Measurements from ENCODE around the gene GNAL.

Gene GNAL

GRCh38 chr18:11808001-11808855 is 119.2 kb downstream of the GNAL start:
- Histone ChIP-seq H3K27ac (ENCODE audit: low read depth, low read length) (peak overlapping the region; percentile 57), H3K9me3 (ENCODE audit: control insufficient read depth, insufficient read depth, low read depth, low read length) (no peaks in the 10 kb centered on the region), H3K4me3 (ENCODE audit: low read depth, low read length) (no peak overlapping the region), H3K36me3 (ENCODE audit: control insufficient read depth, insufficient read depth, low read length) (no peaks in the 10 kb centered on the region), H3K9ac (ENCODE audit: low read length) (peak overlapping the region; percentile 45), H3K27me3 (ENCODE audit: control insufficient read depth, insufficient read depth, low read length) (no peaks in the 10 kb centered on the region), H3K4me1 (ENCODE audit: control insufficient read depth, insufficient read depth, low read length) (peaks cover 55% of the 10 kb centered on the region)

GRCh38 chr18:11809895-11810294 is 120.8 kb downstream of the GNAL start:
- Histone ChIP-seq H3K4me1 (ENCODE audit: control insufficient read depth, insufficient read depth, low read length) (peaks cover 55% of the 10 kb centered on the region), H3K27ac (ENCODE audit: low read depth, low read length) (no peak overlapping the region), H3K27me3 (ENCODE audit: control insufficient read depth, insufficient read depth, low read length) (no peaks in the 10 kb centered on the region), H3K4me3 (ENCODE audit: low read depth, low read length) (no peak overlapping the region), H3K9me3 (ENCODE audit: control insufficient read depth, insufficient read depth, low read depth, low read length) (no peaks in the 10 kb centered on the region), H3K36me3 (ENCODE audit: control insufficient read depth, insufficient read depth, low read length) (no peaks in the 10 kb centered on the region), H3K9ac (ENCODE audit: low read length) (no peak overlapping the region)

- Histone ChIP-seq H3K9ac (ENCODE audit: low read length) (no peak overlapping the region), H3K4me1 (ENCODE audit: control insufficient read depth, insufficient read depth, low read length) (peaks cover 55% of the 10 kb centered on the region), H3K4me3 (ENCODE audit: low read depth, low read length) (no peak overlapping the region), H3K27ac (ENCODE audit: low read depth, low read length) (no peak overlapping the region), H3K36me3 (ENCODE audit: control insufficient read depth, insufficient read depth, low read length) (no peaks in the 10 kb centered on the region), H3K27me3 (ENCODE audit: control insufficient read depth, insufficient read depth, low read length) (no peaks in the 10 kb centered on the region), H3K9me3 (ENCODE audit: control insufficient read depth, insufficient read depth, low read depth, low read length) (no peaks in the 10 kb centered on the region)
Measured at GRCh38 chr18:11810379-11810778, 121.3 kb downstream of the GNAL start.

DNA sequence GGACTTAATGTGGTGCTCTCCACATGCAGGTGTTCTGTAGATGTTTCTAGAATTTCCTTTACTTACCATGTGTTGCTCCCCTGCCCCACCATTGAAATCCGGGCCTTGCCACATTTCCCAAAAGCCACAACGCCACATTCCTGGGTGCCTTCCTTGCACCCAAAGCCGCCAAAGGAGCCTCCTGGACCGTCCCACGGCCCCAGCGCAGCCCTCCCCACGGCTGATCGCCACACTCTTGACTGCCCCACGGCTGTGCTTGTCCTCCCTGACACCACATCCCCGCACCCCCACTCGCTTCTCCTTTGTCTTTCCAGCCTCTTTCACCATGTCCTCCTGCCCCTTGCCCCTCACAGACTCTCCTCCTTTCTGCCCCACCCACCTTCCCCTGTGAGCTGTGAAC is 121.9 kb downstream of the GNAL start:
- Histone ChIP-seq H3K27me3 (ENCODE audit: control insufficient read depth, insufficient read depth, low read length) (no peaks in the 10 kb centered on the region), H3K9ac (ENCODE audit: low read length) (no peak overlapping the region), H3K36me3 (ENCODE audit: control insufficient read depth, insufficient read depth, low read length) (no peaks in the 10 kb centered on the region), H3K27ac (ENCODE audit: low read depth, low read length) (no peak overlapping the region), H3K4me3 (ENCODE audit: low read depth, low read length) (no peak overlapping the region), H3K9me3 (ENCODE audit: control insufficient read depth, insufficient read depth, low read depth, low read length) (no peaks in the 10 kb centered on the region), H3K4me1 (ENCODE audit: control insufficient read depth, insufficient read depth, low read length) (peaks cover 53% of the 10 kb centered on the region)

DNA sequence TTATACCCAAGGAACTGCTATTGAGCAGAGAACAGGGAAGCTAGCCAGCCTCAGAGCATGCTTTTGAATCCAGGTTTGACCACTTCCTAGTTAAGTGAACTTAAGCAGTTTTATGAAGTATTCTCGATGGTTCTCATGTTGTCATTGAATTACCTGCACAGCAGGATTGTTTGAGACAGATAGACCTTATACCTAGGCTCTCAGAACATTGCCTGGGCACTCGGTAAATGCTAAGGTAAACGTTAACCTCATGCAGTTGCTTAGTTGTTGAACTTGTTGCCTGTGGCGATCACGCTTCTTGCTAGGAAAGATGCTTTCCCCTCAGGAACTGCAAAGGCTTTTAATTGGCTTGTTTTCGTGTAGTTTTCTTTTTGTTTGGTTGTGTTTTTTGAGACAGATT is 128.2 kb downstream of the GNAL start:
- Histone ChIP-seq H3K4me1 (ENCODE audit: control insufficient read depth, insufficient read depth, low read length) (peaks cover 8% of the 10 kb centered on the region), H3K9me3 (ENCODE audit: control insufficient read depth, insufficient read depth, low read depth, low read length) (no peaks in the 10 kb centered on the region), H3K4me3 (ENCODE audit: low read depth, low read length) (no peak overlapping the region), H3K27me3 (ENCODE audit: control insufficient read depth, insufficient read depth, low read length) (no peaks in the 10 kb centered on the region), H3K9ac (ENCODE audit: low read length) (no peak overlapping the region), H3K36me3 (ENCODE audit: control insufficient read depth, insufficient read depth, low read length) (no peaks in the 10 kb centered on the region), H3K27ac (ENCODE audit: low read depth, low read length) (no peak overlapping the region)

DNA sequence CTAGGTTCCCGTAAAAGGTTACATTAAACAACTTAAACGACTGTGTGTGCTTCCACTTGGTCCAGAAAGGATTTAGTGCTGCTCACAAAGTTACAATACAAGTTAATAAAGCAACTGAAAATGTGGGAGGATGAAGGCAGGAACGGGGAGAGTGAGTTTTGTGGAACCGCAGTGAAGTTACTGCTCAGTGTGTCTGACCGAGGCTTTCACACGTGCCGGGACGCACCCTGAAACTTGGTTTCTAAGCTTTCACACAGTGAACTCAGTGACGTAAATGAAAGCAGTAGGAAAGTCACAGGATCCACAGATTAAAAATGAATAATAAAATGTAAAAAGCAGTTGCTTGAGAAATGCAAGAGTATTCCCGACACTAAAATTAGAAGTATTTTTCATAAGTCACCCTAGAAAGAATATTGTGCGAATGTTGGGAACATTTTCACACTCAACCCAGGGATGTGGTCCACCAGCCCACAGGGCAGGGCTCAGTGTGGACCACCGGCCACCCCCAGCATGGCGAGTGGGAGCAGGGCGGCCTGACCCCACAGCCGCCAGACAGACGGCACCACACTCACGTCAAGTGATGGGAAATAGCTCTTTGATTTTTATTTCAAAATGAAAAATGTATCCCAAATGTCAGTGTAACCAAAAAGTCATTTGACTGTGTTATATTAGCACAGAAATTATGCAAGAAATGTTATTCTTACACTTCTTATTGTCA is 129.6 kb downstream of the GNAL start:
- Histone ChIP-seq H3K9me3 (ENCODE audit: control insufficient read depth, insufficient read depth, low read depth, low read length) (no peaks in the 10 kb centered on the region), H3K36me3 (ENCODE audit: control insufficient read depth, insufficient read depth, low read length) (no peaks in the 10 kb centered on the region), H3K9ac (ENCODE audit: low read length) (no peak overlapping the region), H3K4me3 (ENCODE audit: low read depth, low read length) (no peak overlapping the region), H3K27me3 (ENCODE audit: control insufficient read depth, insufficient read depth, low read length) (no peaks in the 10 kb centered on the region), H3K27ac (ENCODE audit: low read depth, low read length) (no peak overlapping the region), H3K4me1 (ENCODE audit: control insufficient read depth, insufficient read depth, low read length) (peaks cover 15% of the 10 kb centered on the region)

GRCh38 chr18:11819938-11820337 is 130.9 kb downstream of the GNAL start:
- H3K9me3 ChIP-seq (ENCODE audit: control insufficient read depth, insufficient read depth, low read depth, low read length), result no peaks in the 10 kb centered on the region
- no peak overlapping the region for H3K4me3 ChIP-seq (ENCODE audit: low read depth, low read length)
- H3K4me1 ChIP-seq (ENCODE audit: control insufficient read depth, insufficient read depth, low read length), result peaks cover 18% of the 10 kb centered on the region
- no peak overlapping the region for H3K27ac ChIP-seq (ENCODE audit: low read depth, low read length)
- H3K36me3 ChIP-seq (ENCODE audit: control insufficient read depth, insufficient read depth, low read length), result no peaks in the 10 kb centered on the region
- no peaks in the 10 kb centered on the region for H3K27me3 ChIP-seq (ENCODE audit: control insufficient read depth, insufficient read depth, low read length)
- H3K9ac ChIP-seq (ENCODE audit: low read length), result no peak overlapping the region

GRCh38 chr18:11820697-11821096 is 131.6 kb downstream of the GNAL start:
- no peak overlapping the region for H3K27ac ChIP-seq (ENCODE audit: low read depth, low read length)
- no peak overlapping the region for H3K4me3 ChIP-seq (ENCODE audit: low read depth, low read length)
- no peak overlapping the region for H3K9ac ChIP-seq (ENCODE audit: low read length)
- no peaks in the 10 kb centered on the region for H3K36me3 ChIP-seq (ENCODE audit: control insufficient read depth, insufficient read depth, low read length)
- H3K4me1 ChIP-seq (ENCODE audit: control insufficient read depth, insufficient read depth, low read length), result peaks cover 18% of the 10 kb centered on the region
- no peaks in the 10 kb centered on the region for H3K9me3 ChIP-seq (ENCODE audit: control insufficient read depth, insufficient read depth, low read depth, low read length)
- no peaks in the 10 kb centered on the region for H3K27me3 ChIP-seq (ENCODE audit: control insufficient read depth, insufficient read depth, low read length)

- Histone ChIP-seq H3K36me3 (ENCODE audit: control insufficient read depth, insufficient read depth, low read length) (no peaks in the 10 kb centered on the region), H3K4me3 (ENCODE audit: low read depth, low read length) (no peak overlapping the region), H3K27ac (ENCODE audit: low read depth, low read length) (0 out of 2 replicates have a peak overlapping the region, but pooled peaks have one; percentile 44), H3K9me3 (ENCODE audit: control insufficient read depth, insufficient read depth, low read depth, low read length) (no peaks in the 10 kb centered on the region), H3K27me3 (ENCODE audit: control insufficient read depth, insufficient read depth, low read length) (no peaks in the 10 kb centered on the region), H3K4me1 (ENCODE audit: control insufficient read depth, insufficient read depth, low read length) (peaks cover 22% of the 10 kb centered on the region), H3K9ac (ENCODE audit: low read length) (no peak overlapping the region)
Measured at GRCh38 chr18:11821208-11821607, 132.1 kb downstream of the GNAL start.

DNA sequence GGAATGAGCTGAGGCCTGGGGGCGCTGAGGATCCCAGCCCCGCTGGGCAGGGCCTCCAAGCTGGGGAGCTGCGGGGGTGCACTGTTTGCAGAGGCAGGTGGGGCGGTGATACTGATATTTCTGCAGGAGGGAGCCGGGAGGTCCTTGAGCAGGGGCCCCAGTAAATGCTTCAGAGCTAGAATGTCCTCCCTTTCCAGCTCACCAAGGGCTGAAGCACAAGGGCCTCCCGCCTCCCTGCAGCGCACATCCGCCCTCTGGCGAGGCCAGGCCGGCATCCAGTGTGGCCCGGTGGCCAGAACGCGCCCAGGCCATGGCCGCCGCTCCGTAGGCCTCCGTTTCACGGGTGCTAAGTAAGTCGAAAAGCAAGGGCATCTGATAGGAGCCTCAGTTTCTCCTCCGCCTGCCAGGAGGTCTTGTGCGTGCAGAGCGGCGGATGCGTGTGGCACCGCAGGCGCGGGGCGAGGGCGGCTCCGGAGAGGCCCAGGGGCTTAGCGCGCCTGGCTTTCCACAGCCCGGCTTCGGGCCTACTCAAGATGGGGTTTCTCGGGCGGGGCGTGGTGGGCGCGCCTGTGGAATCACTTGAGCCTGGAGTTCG is 132.7 kb downstream of the GNAL start:
- Histone ChIP-seq H3K36me3 (ENCODE audit: control insufficient read depth, insufficient read depth, low read length) (no peaks in the 10 kb centered on the region), H3K9me3 (ENCODE audit: control insufficient read depth, insufficient read depth, low read depth, low read length) (no peaks in the 10 kb centered on the region), H3K9ac (ENCODE audit: low read length) (no peak overlapping the region), H3K4me1 (ENCODE audit: control insufficient read depth, insufficient read depth, low read length) (peaks cover 27% of the 10 kb centered on the region), H3K27ac (ENCODE audit: low read depth, low read length) (0 out of 2 replicates have a peak overlapping the region, but pooled peaks have one; percentile 44), H3K27me3 (ENCODE audit: control insufficient read depth, insufficient read depth, low read length) (no peaks in the 10 kb centered on the region), H3K4me3 (ENCODE audit: low read depth, low read length) (no peak overlapping the region)

DNA sequence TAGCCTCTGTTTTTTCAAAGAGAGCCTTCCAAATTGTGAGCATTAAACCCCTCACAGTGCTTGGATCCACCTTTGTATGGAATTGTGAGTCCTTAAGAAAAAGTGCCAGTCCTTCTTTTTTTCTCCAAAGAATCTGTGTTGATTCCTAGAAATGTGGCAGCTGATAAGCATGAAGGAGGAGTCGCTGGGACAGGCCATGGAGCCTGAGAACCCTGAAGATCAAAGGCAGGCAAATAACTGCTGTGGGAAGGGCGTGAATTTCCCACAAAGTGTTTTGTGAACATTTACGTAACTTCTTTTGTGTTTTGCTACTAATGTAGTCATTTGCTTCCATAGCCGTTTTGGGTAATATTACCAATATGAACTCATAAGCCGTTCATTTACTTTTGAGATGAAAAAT is 134.5 kb downstream of the GNAL start:
- peak overlapping the region; percentile 22; the same call in 1 of the 2 replicates for H3K27ac ChIP-seq (ENCODE audit: low read depth, low read length)
- H3K9me3 ChIP-seq (ENCODE audit: control insufficient read depth, insufficient read depth, low read depth, low read length), result no peaks in the 10 kb centered on the region
- H3K36me3 ChIP-seq (ENCODE audit: control insufficient read depth, insufficient read depth, low read length), result no peaks in the 10 kb centered on the region
- no peak overlapping the region for H3K9ac ChIP-seq (ENCODE audit: low read length)
- H3K27me3 ChIP-seq (ENCODE audit: control insufficient read depth, insufficient read depth, low read length), result no peaks in the 10 kb centered on the region
- H3K4me1 ChIP-seq (ENCODE audit: control insufficient read depth, insufficient read depth, low read length), result peaks cover 32% of the 10 kb centered on the region
- no peak overlapping the region for H3K4me3 ChIP-seq (ENCODE audit: low read depth, low read length)
